ENCODE results near the gene SEMA3A. TPM values are rescaled to one million over a fixed set of nuclear protein-coding genes. Genes with fewer than 3 reads are reported as not detected.
"Not testable (repeated sequence)": the region's sequence is repeated elsewhere in the genome, so short reads cannot be mapped to it uniquely, and the experiment has no call there.

SEMA3A gene
- polyA plus RNA-seq, 1 donor from 2014 or later = 0.08 TPM

DNA sequence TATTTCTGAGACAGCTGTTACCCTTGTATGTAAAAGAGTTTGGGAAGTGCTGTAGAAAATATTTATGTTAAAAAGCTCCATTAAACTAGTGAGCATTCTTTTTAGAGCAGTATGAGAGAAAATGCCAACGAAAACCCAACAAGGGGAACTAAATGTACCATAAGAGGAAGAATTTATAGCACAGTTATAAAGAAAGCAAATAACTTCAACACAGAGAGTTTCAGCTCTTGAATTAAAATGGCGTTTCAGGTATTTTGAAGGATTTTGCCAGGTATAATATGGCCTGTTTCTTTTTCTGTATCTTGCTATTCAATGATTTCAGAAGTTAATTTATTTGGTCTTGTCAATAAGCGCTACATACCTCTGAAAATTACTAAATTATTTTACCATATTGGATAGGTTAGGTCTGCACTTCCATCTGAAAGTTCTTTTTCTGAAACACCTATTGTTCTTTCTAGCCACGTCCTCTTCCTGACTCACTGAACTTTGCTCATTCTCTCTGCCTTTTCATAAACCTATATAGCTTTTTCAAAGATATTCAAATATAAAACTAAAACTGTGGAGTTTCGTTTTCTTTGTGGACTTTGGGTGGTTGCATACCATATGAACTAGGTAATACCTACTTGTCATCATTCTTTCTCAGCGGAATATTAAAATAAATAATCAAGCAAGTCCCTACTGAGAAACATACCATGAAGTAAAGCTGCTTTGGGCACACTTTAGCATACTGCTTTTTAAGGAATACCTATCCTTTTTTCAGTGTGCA is 136.1 kb downstream of the SEMA3A start:
- Mint-ChIP-seq H3K27me3 (no peaks in the 10 kb centered on the region), H3K4me3 (no peak overlapping the region), H3K36me3 (no peaks in the 10 kb centered on the region), H3K9me3 (no peaks in the 10 kb centered on the region), H3K27ac (no peak overlapping the region), H3K4me1 (no peaks in the 10 kb centered on the region)

GRCh38 chr7:84057576-84057975 is 137.0 kb downstream of the SEMA3A start:
- H3K4me3 Mint-ChIP-seq = no peak overlapping the region
- no peaks in the 10 kb centered on the region for H3K4me1 Mint-ChIP-seq
- H3K9me3 Mint-ChIP-seq = no peaks in the 10 kb centered on the region
- H3K27me3 Mint-ChIP-seq = no peaks in the 10 kb centered on the region
- H3K36me3 Mint-ChIP-seq = no peaks in the 10 kb centered on the region
- H3K27ac Mint-ChIP-seq = no peak overlapping the region

DNA sequence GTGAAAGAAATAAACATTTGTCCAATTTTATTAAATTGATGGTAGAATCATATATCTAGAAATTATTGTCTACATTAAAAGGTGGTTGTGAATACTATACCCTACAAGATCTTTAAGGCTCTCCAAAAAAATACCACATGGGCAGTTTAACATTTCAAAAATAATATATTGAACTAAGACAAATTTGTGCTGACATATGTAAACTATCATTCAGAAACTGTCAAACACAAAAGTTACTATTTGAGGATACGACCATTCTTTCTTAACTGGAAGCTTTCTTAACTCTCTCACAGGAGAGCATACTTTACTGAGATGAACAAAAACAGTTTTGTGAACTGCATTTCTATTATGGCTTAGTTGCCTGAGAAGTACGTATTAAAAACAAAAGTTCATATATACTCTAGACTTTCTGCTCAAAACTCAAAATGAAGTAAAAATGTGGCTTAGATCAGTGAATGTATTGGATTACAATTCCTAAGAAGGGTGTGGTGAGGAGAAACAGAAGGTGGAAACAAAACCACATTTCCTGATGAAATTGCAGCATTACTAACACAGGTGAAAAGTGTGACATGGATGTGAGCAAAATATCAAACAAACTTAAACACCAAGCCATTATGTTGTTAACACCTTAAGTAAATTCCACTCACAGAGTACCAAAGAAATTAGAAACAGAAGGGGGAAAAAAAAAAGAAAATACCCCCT is 138.5 kb downstream of the SEMA3A start:
- Mint-ChIP-seq H3K27ac (no peak overlapping the region), H3K4me3 (no peak overlapping the region), H3K36me3 (no peaks in the 10 kb centered on the region), H3K4me1 (no peaks in the 10 kb centered on the region), H3K9me3 (no peaks in the 10 kb centered on the region), H3K27me3 (no peaks in the 10 kb centered on the region)

DNA sequence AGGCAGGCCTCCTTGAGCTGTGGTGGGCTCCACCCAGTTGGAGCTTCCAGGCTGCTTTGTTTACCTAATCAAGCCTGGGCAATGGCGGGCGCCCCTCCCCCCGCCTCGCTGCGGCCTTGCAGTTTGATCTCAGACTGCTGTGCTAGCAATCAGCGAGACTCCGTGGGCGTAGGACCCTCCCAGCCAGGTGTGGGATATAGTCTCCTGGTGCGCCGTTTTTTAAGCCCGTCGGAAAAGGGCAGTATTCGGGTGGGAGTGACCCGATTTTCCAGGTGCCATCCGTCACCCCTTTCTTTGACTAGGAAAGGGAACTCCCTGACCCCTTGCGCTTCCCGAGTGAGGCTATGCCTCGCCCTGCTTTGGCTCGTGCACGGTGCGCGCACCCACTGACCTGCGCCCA is 139.4 kb downstream of the SEMA3A start:
- not testable (repeated sequence) for H3K4me3 Mint-ChIP-seq, H3K27me3 Mint-ChIP-seq, H3K27ac Mint-ChIP-seq, H3K9me3 Mint-ChIP-seq, H3K36me3 Mint-ChIP-seq, H3K4me1 Mint-ChIP-seq

DNA sequence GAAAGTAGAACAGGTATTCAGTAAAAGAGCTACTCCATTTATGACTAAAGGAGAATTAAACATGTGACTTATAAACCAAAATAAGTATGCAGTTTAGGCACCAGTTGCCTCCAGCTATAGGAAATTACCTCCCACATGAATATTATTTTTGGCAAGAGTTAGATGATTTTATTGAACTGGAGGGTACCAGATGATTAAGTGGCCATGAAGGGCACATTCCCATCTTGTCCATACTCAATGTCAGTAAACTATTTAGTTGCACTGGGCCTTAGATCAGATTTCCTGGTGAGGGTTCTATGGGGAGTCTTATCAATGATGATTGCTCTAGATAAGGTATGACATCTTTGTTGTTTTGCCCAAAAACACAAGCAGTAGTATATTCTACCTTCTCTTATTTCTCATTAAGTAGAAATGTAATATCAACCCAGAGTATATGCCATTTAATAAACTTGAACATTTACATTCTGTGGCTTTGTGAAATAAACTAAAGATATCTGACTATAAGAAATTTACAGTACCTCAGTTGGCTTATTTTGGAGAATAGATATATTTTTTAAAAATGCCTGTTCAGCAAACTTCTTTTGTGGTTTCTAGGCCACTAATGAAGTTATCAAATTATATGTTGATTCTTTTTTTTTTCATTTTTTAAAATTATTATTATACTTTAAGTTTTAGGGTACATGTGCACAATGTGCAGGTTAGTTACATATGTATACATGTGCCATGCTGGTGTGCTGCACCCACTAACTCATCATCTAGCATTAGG is 145.3 kb downstream of the SEMA3A start:
- Mint-ChIP-seq H3K27me3 (no peaks in the 10 kb centered on the region), H3K36me3 (no peaks in the 10 kb centered on the region), H3K27ac (no peak overlapping the region), H3K9me3 (peaks cover 0 to 8% (median 0%) of the 10 kb centered on the region in 3 donors), H3K4me3 (no peak overlapping the region), H3K4me1 (no peaks in the 10 kb centered on the region)

DNA sequence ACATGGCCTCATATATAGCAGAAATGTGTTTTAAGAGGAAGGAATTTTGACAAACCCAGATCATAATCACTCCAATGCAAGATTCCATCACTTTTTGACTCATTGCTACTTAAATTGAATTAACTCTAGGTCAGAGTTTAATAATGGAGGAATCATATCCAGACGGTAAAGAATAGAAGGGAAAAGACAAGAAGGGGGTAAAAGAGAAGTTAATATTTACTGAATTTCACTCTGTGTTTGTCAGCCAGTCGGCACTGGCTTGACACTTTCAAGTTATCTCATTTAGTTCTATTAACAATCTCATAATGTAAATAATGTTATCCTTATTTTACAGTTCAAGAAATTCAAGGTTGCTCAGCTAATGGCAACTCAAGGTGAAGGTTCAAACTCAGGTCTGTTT is 147.5 kb downstream of the SEMA3A start:
- no peaks in the 10 kb centered on the region for H3K27me3 Mint-ChIP-seq
- H3K4me3 Mint-ChIP-seq = no peak overlapping the region
- no peak overlapping the region for H3K27ac Mint-ChIP-seq
- no peaks in the 10 kb centered on the region for H3K4me1 Mint-ChIP-seq
- peaks cover 0 to 9% (median 0%) of the 10 kb centered on the region in 3 donors for H3K9me3 Mint-ChIP-seq
- no peaks in the 10 kb centered on the region for H3K36me3 Mint-ChIP-seq

- H3K27me3 Mint-ChIP-seq = no peaks in the 10 kb centered on the region
- H3K9me3 Mint-ChIP-seq = peaks cover 0 to 13% (median 0%) of the 10 kb centered on the region in 3 donors
- no peaks in the 10 kb centered on the region for H3K4me1 Mint-ChIP-seq
- no peak overlapping the region for H3K4me3 Mint-ChIP-seq
- H3K27ac Mint-ChIP-seq = no peak overlapping the region
- no peaks in the 10 kb centered on the region for H3K36me3 Mint-ChIP-seq
Observed at GRCh38 chr7:84044834-84045233, 149.8 kb downstream of the SEMA3A start.

GRCh38 chr7:84043661-84044191 is 150.9 kb downstream of the SEMA3A start:
- Mint-ChIP-seq H3K4me1 (no peaks in the 10 kb centered on the region), H3K27ac (no peak overlapping the region), H3K9me3 (peaks cover 0 to 13% (median 0%) of the 10 kb centered on the region in 3 donors), H3K36me3 (no peaks in the 10 kb centered on the region), H3K27me3 (no peaks in the 10 kb centered on the region), H3K4me3 (no peak overlapping the region)

GRCh38 chr7:84042110-84042539 is 152.5 kb downstream of the SEMA3A start:
- Mint-ChIP-seq H3K27me3 (no peaks in the 10 kb centered on the region), H3K36me3 (no peaks in the 10 kb centered on the region), H3K4me3 (no peak overlapping the region), H3K27ac (no peak overlapping the region), H3K9me3 (peaks cover 0 to 9% (median 0%) of the 10 kb centered on the region in 3 donors), H3K4me1 (no peaks in the 10 kb centered on the region)

- H3K27ac Mint-ChIP-seq = no peak overlapping the region
- H3K36me3 Mint-ChIP-seq = no peaks in the 10 kb centered on the region
- no peak overlapping the region for H3K4me3 Mint-ChIP-seq
Observed at GRCh38 chr7:84041649-84042048, 152.9 kb downstream of the SEMA3A start.

GRCh38 chr7:84040355-84040754 is 154.2 kb downstream of the SEMA3A start:
- no peaks in the 10 kb centered on the region for H3K4me1 Mint-ChIP-seq
- H3K27ac Mint-ChIP-seq = no peak overlapping the region
- H3K4me3 Mint-ChIP-seq = no peak overlapping the region
- no peaks in the 10 kb centered on the region for H3K27me3 Mint-ChIP-seq
- H3K36me3 Mint-ChIP-seq = no peaks in the 10 kb centered on the region
- peaks cover 0 to 5% (median 0%) of the 10 kb centered on the region in 3 donors for H3K9me3 Mint-ChIP-seq

More at GRCh38 chr7:84041649-84042048, 152.9 kb downstream of the SEMA3A start:
- Mint-ChIP-seq H3K27me3 (no peaks in the 10 kb centered on the region), H3K4me1 (no peaks in the 10 kb centered on the region), H3K9me3 (peaks cover 0 to 9% (median 0%) of the 10 kb centered on the region in 3 donors)

DNA sequence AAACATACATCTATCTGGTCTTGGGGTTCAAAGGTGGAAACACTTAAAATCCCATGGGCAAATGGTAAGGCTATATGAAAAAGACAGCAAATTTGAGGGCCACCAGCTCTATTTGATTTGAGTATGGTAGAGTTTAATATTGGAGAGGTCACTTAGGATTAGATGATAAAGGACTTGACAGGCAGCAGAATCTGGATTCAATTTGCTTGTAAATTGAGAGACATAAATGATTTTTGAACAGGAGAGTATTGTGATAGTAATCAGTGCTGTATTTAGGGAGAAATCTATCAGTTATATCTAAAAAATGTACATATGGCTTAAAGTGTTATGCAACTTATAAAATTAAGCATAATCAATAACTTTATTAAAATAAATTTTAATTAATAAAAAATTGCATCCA is 155.2 kb downstream of the SEMA3A start:
- H3K9me3 Mint-ChIP-seq = peaks cover 0 to 5% (median 0%) of the 10 kb centered on the region in 3 donors
- no peaks in the 10 kb centered on the region for H3K4me1 Mint-ChIP-seq
- no peaks in the 10 kb centered on the region for H3K36me3 Mint-ChIP-seq
- H3K27me3 Mint-ChIP-seq = no peaks in the 10 kb centered on the region
- H3K4me3 Mint-ChIP-seq = no peak overlapping the region
- H3K27ac Mint-ChIP-seq = no peak overlapping the region

- Mint-ChIP-seq H3K27ac (no peak overlapping the region), H3K9me3 (peaks cover 0 to 4% (median 2%) of the 10 kb centered on the region in 3 donors), H3K4me1 (no peaks in the 10 kb centered on the region), H3K27me3 (no peaks in the 10 kb centered on the region), H3K4me3 (no peak overlapping the region), H3K36me3 (no peaks in the 10 kb centered on the region)
Observed at GRCh38 chr7:84027678-84028077, 166.9 kb downstream of the SEMA3A start.

GRCh38 chr7:84025332-84025927 is 169.2 kb downstream of the SEMA3A start:
- Mint-ChIP-seq H3K36me3 (no peaks in the 10 kb centered on the region), H3K27ac (no peak overlapping the region), H3K4me1 (no peaks in the 10 kb centered on the region), H3K4me3 (no peak overlapping the region), H3K9me3 (peaks cover 0 to 4% (median 2%) of the 10 kb centered on the region in 3 donors), H3K27me3 (no peaks in the 10 kb centered on the region)
